Measurements from ENCODE around the gene PDE6B. TPM values are rescaled to one million over a fixed set of nuclear protein-coding genes. Genes with fewer than 3 reads are reported as not detected.

The PDE6B gene
- total RNA-seq, 1 donor from 2014 or later = 2.1 TPM

DNA sequence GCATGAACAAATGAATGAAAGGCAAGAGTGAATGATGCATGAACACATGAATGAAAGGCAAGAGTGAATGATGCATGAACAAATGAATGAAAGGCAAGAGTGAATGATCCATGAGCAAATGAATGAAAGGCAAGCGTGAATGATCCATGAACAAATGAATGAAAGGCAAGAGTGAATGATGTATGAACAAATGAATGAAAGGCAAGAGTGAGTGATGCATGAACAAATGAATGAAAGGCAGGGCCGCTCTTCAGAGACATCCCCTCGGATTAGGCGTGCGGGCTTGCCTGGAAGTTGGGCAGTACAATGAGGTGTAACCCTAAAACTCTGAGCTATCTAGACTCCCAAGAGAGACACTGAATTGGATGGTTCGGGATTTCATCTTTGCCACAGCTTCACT lies 84.0 kb downstream of the PDE6B start:
- ATAC-seq (no peak), DNase-seq (no peak)
- intact Hi-C loops (cut with micrococcal nuclease) = no loop called here

DNA sequence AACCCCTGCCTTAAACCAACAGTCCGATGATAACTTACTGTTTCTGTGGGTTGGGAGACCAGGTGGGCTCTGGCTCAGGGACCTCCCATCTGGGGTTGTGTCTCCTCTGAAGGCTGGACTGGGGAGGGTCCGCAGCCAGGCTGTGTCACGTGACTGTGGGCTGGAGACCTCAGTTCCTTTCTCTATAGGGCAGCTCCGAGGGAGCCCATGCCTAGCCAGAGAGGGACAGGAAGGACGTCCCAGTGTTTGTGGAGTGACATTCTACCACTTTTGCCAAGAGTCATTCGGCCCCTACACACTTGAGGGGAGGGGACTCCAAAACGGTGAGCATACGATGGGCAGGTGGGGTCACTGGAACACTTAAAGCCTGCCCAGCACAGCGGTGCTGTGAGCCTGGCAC lies 84.7 kb downstream of the PDE6B start:
- DNase-seq = no peak
- intact Hi-C loops (cut with micrococcal nuclease) = no loop called here

DNA sequence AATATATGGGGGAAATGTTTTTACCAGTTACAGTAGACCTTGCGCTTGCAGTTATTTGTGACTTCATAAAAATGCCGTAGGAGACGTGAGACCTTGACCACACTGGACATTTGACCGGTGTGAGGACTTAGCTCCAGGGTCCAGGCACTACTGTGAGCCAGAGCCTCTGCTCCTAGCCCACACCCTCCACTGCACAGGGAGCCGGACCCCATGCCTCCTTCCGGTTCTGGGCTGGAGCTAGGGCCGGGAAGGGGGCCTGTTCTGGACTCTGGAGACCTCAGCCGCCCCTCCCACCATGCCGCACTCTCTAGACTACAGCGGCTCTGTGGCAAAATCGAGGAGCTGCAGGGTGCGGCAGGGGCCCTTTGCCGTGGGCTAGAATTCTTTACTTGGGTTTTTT lies 85.5 kb downstream of the PDE6B start:
- ATAC-seq (peak; percentile 17), DNase-seq (no peak)
- intact Hi-C loops (cut with micrococcal nuclease) = no loop called here

More for the DNA sequence above, 84.7 kb downstream of the PDE6B start:
- no peak for ATAC-seq

DNA sequence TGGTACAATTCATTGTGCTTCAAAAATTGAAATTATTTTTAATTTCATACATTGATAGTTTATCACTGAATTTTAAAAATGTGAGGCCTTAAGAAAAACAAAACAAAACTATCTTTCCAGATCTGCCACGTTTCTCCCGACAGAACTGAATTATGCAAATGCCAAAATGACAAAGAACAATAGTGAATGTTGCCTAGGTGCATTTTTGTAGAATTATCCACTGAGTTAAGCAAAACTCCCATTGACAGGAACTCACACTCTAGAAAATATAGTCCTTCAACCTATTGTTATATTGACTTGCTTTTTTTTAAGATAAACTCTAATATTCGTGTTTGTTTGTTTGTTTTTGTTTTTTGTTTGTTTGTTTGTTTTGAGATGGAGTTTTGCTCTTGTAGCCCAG lies 86.7 kb downstream of the PDE6B start:
- intact Hi-C loops (cut with micrococcal nuclease) = no loop called here
- no peak for DNase-seq
- no peak for ATAC-seq

DNA sequence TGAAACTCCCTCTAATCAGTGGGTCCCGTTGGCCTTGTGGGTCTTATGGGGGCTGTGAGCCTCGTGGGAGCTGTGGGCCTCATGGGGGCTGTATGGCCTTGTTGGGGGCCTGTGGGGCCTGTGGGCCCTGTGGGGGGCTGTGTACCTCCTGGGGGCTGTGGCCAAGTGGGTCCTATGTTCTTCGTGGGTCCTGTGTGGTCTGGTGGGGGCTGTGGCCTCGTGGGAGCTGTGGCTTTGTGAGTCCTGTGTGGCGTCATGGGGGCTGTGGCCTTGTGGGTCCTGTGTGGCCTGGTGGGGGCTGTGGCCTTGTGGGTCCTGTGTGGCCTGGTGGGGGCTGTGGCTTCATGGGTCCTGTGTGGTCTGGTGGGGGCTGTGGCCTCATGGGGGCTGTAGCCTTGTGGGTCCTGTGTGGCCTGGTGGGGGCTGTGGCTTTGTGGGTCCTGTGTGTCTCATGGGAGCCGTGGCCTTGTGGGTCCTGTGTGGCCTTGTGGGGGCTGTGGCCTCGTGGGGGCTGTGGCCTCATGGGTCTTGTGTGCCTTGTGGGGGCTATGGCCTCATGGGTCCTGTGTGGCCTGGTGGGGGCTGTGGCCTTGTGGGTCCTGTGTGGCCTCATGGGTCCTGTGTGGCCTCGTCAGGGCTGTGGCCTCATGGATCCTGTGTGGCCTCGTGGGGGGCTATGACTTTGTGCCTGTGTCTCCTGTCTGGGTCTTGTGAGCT lies 87.7 kb downstream of the PDE6B start:
- intact Hi-C loops (cut with micrococcal nuclease) = no loop called here
- DNase-seq (no peak), ATAC-seq (no peak)

DNA sequence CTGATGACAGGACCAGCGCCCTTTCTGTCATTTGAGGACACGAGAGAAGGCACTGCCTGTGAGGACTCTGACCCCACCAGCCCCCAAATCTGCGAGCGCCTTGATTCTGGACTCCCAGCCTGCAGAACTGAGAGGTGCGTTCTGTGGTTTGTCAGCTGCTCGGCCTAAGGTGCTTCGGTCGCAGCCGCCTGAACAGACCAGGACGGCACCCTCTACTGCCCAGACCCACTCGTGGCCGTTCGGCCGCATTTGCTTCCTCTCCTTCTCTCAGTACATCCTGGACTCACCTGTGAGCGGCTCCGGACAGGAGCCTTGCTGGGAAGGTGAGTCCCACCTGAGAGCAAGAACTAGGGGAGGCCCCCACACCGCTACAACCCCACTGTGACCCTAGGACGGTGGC lies 88.7 kb downstream of the PDE6B start:
- ATAC-seq = no peak
- intact Hi-C loops (cut with micrococcal nuclease) = no loop called here

DNA sequence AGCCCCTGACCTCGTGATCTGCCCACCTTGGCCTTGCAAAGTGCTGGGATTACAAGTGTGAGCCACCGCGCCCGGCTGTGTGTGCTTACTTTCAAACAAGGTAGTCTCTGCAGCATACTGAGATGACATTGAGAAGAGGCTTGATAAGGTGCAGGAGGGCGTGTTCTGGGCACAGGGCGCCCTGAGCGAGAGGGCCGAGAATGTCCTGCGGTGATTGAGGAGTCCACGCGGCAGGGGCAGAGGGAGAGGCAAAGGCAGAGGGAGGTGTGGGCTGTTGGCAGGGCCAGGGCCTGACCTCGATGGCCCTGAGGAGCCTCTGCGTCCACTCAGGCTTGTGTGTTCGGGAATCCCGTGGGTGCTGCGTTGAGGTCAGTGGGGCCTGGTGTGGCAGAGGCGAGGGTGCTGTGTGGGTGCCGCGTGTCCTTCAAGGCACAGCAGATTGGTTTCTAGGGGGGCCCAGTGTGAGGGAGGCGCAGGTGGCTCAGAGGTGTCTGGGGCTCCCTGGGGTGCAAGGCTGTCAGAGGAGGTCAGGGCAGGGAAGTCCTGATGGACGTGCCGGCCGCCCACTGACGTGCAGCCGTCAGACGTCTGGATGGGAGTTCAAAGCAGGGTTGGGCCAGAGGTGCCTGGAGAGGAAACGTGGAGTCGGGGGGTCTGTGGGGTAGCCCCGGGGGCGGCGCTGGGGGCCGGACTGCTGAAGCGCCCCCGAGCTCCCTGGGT lies 92.4 kb downstream of the PDE6B start:
- intact Hi-C loops (cut with micrococcal nuclease) = no loop called here
- peak; percentile 78 for ATAC-seq

More for the DNA sequence above, 88.7 kb downstream of the PDE6B start:
- no peak for DNase-seq

DNA sequence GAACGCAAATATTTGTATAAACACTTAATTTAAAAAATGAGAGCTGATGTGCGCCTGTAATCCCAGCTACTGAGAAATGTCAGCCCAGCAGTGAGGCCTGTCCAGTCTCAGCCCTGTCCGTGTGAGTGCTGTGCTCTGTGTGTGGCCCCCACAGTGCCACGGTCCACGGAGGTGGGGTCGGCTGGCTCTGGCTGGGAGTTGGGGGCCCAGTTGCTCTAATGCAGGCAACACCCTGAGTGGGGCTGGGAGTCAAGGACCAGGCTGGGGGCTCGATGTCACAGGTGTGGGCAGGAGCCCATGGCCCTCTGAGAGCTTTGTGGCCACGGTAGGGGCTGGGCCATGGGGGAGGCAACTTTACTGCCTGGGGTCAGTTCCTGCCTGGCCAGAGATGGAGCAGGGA lies 93.1 kb downstream of the PDE6B start:
- DNase-seq (no peak), ATAC-seq (peak; percentile 4)
- intact Hi-C loops (cut with micrococcal nuclease) = no loop called here

More for the DNA sequence above, 92.4 kb downstream of the PDE6B start:
- DNase-seq = no peak

Other genes with a start within 250 kb of the PDE6B start
- 12.8 TPM for gene ZNF721, start 126.4 kb upstream of the PDE6B start, total RNA-seq
- 20.0 TPM for gene PIGG, start 126.4 kb upstream of the PDE6B start, total RNA-seq
- gene TMEM271, start 49.3 kb upstream of the PDE6B start, total RNA-seq = not detected
- 1,128 TPM for gene ATP5ME, start 48.7 kb downstream of the PDE6B start, total RNA-seq
- 2.7 TPM for gene MYL5, start 49.0 kb downstream of the PDE6B start, total RNA-seq
- gene SLC49A3, start 63.6 kb downstream of the PDE6B start, total RNA-seq = 12.6 TPM
- 20.9 TPM for gene PCGF3, start 80.3 kb downstream of the PDE6B start, total RNA-seq
- gene CPLX1, start 200.6 kb downstream of the PDE6B start, total RNA-seq = 4.4 TPM